ENCODE results near the gene ATF2. TPM values are rescaled to one million over a fixed set of nuclear protein-coding genes. Genes with fewer than 3 reads are reported as not detected.

ATF2 gene
- 42.2 and 51.6 TPM in 2 replicates for total RNA-seq
- 21.7 TPM for polyA plus RNA-seq (2012)

DNA sequence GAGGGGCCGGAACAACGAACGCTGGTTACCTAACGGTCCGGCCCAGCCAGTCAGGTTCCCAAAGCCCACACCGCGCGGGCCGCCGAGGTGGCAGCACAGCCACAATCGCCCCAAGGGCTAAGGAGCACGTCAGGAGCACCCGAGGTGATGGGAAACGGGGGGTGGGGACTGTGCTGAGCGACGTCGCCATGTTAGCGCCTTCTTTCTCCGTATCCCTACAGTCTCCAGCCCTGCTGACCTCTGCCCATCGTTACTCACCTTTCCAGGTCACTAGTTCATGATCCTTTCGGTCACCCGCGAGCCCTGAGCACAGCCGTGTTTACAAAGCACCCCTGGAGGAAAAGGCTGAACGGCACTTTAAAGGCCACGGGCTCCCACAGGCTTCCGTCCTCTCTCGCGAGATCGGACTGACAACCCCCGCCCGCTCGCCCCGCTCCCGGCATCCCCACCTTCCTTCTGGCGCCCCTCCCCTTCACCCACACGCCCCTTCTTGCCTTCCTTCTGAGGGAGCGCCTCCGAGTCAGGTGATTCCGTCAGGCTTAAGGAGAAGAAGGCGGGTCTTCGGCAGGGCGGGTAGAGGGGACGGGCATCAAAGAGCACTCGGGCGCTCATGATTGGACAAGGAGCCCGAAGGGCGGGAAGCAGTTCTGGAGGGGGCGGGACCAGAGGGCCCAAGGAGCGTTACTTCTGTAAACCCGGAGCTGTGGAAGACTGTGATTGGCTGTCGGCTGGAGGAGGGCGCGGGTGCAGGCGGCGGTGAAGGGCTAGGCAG lies at the start of gene ATF2:
Gene ATF2, minus strand, starts transcription at position 412 of the 772 bp plus-strand sequence. CDS start 31,760 bp downstream, outside the sequence.
- peak; percentile 100 for DNase-seq (ENCODE audit: low read depth)

DNA sequence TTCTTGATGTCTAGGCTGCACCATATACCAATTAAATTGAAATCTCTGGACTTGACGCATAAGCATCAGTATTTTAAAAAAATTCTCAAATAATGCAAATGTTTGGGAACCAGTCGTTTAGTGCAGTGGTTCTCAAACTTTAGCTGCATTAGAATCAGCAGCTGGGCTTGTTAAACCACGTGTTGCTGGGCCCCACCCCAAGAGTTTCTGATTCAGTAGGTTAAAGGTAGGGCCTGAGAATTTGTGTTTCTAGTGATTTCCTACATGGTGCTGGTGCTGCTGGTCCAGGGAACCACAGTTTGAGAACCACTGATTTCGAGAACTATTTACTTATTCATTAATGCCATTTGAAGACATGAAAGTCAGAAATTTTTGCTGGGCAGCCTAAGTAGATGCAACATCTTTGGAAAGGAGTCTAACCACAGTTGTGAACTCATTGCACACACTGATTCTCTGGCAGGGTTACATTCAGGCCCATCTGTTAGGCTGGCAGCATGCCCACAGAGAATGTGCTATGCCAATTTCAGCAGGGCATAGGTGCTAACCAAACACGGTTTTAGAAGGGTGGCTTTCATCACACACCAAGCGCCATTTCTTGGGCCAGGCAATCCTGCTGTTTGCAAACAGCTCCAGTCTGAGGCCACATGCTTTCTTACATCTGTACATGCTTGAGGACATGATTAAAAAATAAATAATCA lies 39.9 kb upstream of the ATF2 start:
- peak; percentile 80 for DNase-seq (ENCODE audit: low read depth)

GRCh38 chr2:175206866-175207265 lies 38.9 kb upstream of the ATF2 start:
- DNase-seq (ENCODE audit: low read depth) = no peak

DNA sequence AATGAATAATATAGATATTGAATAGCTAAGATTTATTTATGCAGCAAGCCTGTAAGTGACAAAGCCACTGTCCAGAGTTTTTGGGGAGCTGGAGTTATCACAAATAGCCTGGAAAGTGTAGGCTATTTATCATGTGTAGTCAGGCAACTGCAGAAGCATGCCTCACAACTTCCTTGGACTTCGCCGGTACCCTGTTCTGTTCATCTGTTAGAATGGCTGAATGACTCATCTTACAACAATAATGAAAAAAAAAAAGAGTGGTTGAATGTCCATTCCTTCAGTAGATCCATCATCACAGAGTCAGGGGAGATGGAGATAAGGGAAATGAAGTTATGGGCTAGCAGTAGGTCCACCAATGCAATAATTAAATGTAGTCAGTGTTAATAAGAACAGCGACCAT lies 37.5 kb upstream of the ATF2 start:
- DNase-seq (ENCODE audit: low read depth) = peak; percentile 30

DNA sequence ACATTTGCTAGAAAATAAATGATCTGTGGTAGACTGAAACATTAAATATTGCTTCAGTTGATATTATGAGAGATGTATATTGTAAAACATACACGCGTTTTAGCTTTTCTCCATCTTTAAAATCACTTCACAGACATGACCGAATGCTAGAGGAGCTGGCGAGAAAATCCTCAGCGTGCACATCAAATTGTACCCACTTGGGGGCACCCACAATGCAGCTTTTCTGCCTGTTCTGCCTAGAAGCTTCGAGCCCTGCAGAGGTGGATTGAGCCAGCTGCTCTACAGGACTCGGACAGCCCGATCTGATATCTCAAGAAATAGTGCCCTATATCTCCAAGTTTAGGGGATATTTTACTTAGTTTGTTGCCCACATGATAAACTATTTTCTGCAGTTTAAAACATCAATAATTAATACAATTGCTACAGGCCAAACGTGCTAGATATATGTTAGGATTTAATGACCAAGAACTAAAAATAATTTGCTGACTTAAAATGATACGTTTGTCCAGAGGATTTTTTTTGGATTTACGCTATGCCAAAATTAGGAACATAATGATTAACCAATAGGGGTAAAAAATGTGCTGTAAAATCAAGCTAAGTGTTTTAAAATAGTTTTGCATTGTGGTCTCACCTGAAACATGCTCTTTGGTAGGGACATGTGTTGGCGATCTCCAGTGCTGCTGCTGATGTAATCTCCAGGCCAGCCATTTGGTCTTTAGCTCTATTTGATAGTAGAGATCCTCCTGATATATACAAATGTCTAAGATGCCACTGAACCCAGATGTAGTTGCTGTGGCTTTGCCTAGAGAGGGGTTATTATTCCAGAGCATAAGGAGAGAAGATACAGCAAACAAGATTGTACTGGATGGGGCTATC lies 35.9 kb upstream of the ATF2 start:
- DNase-seq (ENCODE audit: low read depth) = peak; percentile 73

DNA sequence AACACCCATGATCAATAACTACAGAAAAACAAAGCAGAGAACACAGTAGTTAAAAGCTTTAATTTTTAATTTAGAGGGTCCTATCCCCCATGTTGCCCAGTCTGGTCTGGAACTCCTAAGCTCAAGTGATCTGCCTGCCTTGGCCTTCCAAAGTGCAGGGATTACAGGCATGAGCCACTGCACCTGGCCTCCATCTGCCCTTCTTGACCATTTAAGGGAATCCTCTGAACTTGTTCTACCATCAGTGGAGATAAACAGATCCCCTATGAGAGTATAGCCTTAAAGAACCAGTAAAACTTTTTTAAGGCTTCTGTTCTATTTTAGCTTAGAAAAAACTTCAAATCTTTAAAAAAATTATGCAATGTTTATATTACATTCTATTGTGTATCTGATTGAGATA lies 27.0 kb upstream of the ATF2 start:
- DNase-seq (ENCODE audit: low read depth) = peak; percentile 15

DNA sequence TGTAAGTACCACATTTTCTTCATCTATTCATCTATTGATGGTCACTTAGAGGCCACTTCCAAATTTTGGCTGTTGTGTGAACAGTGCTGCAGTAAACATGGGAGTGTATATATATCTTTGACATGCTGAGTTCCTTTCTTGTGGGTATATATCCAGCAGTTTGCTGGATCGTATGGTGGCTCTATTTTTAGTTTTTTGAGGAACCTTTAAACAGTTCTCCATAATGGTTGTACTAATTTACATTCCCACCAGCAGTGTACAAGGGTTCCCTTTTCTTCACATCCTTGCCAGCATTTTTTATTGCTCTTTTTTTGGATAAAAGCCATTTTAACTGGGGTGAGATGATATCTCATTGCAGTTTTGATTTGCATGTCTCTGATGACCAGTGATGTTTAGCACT lies 20.8 kb upstream of the ATF2 start:
- DNase-seq (ENCODE audit: low read depth) = no peak

GRCh38 chr2:175187378-175187777 lies 19.4 kb upstream of the ATF2 start:
- no peak for DNase-seq (ENCODE audit: low read depth)

DNA sequence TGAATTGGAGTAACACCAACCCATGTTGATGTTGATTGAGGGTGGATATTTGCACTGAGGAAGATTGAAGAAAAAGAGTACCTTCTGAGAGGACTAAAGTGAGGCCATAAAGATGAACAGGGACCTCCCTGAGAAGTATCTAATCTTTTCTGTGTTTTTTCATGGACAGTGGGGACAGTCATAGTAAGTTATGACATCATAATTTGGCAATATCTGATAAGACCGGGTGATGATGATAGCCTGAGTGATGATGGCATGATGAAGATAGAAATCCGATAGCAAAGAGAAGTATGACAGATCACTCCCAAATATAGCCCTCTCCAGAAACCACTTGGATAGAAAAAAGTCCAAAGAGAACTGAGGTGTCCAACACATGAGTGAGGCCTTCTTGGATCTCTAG lies 15.7 kb upstream of the ATF2 start:
- DNase-seq (ENCODE audit: low read depth) = no peak

DNA sequence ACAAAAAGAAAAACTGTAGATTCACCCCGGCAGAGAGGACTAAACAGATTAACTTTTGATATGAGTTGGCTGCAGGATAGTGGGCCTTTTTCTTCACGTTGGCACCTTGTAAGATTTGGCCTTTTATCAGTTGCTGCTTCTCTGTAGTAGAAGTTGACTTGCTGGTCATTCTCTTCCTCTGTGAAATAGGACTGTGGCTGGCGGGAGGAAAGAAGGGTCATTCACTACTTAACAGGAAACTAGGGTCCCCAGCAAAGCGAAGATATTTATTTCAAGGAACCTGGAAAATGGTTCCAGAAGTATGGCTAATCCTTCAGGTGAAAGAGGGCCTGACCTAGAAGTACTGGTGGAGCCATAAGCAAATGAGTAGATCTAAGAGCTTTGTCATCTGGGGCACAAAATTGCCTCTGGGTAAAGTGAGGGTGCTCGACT lies 13.9 kb upstream of the ATF2 start:
- DNase-seq (ENCODE audit: low read depth) = no peak

GRCh38 chr2:175181104-175181876 lies 13.3 kb upstream of the ATF2 start, which contains the start of gene ATP5MC3:
Gene ATP5MC3, minus strand, starts transcription at chr2:175181710. Its CDS starts 317 bp downstream, at chr2:175181393.
- peak; percentile 98 for DNase-seq (ENCODE audit: low read depth)

GRCh38 chr2:175180701-175181103 lies 12.7 kb upstream of the ATF2 start:
- DNase-seq (ENCODE audit: low read depth) = peak; percentile 47

DNA sequence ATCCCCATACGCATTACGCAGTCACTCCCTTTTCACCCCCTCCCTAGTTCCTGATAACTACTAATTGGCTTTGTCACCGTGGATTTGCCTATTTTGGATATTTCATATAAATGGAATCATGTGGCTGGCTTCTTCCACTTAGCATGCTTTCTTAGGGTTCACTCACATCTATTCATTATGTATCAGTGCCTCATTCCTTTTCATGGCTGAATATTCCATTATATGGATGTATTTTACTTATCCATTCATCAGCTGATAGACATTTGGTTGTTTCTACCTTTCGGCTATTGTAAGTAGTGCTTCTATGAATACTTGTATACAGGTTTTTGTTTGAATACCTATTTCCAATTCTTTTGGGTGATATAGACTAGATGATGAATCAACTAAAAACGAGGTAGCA lies 8.6 kb upstream of the ATF2 start:
- no peak for DNase-seq (ENCODE audit: low read depth)

GRCh38 chr2:175175896-175176295 lies 7.9 kb upstream of the ATF2 start:
- no peak for DNase-seq (ENCODE audit: low read depth)

- no peak for DNase-seq (ENCODE audit: low read depth)
Observed at GRCh38 chr2:175175320-175175719, 7.3 kb upstream of the ATF2 start.

DNA sequence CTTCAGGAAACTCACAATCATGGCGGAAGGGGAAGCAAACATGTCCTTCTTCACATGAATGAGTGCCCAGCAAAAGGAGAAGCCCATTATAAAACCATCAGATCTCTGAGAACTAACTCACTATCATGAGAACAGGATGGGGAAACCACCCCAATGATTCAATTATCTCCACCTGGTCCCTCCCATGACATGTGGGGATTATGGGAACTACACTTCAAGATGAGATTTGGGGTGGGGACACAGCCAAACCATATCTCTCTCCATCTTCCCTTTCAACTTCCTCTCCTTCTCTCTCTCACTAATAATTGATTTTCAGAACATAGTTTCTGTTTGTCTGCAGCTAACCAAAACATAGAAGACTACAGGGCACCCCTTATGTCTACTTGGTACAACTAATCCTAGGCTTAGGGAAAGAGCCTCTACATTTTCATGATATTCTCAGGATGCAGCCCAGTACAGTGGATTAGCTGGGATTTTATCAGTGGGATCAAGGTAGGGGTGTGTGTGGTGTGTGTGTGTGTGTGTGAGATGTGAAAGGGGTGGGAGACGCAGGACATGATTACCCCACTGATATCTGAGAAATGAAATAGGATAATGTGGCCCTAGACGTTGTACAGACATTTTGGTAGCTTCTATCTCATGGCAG lies 2.8 kb upstream of the ATF2 start:
- no peak for DNase-seq (ENCODE audit: low read depth)

DNA sequence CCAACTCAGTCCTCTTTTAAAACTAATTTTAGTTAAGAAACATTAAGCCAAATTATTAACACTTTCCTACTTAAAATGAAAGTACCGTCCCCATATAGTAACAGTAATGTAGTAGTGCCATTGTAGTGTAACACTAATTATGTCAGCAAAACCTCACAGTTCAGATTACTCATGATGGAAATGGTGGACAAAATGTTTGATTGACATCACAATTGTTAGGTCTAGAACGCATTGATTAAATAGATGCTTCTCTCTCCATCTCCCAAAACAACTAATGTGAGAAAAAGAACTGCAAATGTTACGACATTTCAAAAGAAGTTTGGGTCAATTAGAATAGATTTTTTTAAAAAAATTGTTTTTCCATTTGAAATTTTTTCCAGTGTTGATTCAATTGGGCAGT lies 1.2 kb upstream of the ATF2 start:
- no peak for DNase-seq (ENCODE audit: low read depth)

- DNase-seq (ENCODE audit: low read depth) = no peak
Observed at GRCh38 chr2:175168564-175168945, 552 bp upstream of the ATF2 start.

DNA sequence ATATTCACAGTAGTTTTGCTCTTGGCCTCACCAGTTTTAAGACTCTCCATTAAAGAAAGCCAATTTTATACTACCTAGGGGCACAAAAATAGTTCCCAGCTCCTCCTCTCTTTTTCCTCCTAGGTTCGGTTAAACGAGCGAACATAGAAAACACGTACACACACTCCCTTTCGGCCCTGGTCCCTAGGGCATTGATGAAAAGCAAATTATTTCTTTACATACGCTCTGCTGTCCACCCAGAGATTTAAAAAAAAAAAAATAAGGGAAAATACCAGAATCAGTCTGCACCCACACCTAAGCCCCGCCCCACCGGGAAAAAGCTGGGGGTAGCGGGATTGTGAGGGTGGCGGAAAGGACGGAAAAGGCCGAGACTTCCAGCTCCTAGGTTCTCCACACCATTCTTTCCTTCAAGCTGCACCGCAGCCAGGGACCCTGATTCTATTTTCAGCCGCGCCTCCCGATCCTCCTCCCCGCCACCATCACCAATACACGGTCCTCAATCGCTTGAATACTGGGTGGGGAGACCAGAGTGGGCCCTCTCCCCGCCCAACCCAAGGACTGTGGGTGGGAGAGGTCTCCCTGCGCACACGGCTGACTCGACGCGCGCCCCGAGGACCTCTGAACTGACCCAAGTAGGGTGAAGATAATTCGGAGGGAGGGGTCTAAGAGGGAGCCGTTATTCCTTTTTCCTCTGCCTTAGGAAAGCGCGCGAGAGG lies 769 bp downstream of the ATF2 start:
- DNase-seq (ENCODE audit: low read depth) = peak; percentile 62
